GM19455 (cell line): ENCODE results near the gene ARHGAP18.

Experiments used
- ATAC-seq: cut with Tn5 transposase; IDR thresholded peaks from one replicate; pipeline ENCODE4 v1.9.1; 2021; ENCODE audit not compliant: unreplicated experiment

The ARHGAP18 gene

DNA sequence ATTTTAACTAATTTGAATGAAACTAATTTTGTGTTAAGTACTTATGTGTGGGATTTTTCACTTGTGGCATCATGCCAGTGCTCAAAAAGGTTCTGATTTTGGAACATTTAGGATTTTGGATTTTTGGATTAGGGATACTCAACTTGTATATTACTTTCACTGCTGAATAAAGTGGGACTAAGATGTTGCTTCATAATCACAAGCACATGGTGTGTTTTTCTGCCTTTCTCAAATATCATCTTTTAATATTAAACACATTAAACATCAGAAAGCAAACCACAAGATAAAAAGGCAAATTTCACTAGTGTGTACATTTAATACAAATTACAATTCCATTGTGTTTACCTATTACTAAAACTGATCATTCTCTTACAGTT lies 89.8 kb downstream of the ARHGAP18 start:
- no peak for ATAC-seq

DNA sequence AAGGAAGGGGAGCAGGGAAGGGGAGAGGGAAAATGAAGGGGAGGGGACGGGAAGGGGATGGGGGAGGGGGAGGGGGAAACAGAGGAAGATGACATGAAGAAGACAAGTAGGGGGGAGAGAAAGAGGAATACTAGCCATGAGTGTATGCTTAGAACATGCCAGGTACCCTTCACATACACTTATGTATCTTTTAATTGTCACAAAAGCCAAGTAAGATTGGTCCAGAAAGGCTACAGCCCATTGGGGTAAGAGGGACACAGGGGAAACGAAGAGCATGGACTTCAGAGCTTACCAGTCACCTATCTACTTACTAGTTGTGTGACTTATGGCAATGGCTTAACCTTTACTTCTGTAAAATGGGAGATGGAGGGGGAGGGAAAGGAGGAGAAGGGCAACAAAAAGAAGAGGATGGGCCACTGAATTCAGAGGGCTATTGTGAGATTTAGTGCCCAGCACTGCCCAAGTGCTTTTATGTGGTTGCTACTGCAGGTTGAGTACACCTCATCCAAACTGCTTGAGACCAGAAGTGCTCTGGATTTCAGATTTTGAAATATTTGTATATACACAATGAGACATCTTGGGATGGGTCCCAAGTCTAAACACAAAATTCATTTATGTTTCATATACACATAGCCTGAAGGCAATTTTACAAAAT lies 90.3 kb downstream of the ARHGAP18 start:
- no peak for ATAC-seq

DNA sequence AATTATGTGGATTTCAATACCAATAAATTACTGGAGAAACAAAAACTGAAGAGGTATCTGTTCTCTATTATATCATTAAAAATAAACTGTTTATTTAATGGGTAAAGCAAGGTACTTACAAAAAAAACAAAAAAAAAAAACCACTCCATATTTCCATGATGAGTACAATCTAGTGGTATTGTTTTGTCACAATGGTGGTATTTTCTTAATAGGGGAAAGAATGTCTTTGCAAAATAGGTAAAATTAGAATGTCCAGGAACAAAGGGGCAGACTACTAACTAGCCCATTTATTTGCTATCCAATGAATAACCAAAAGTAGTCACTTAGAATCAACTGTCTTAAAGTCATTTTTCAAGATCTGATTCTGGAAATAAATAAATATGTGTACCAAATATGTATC lies 92.0 kb downstream of the ARHGAP18 start:
- ATAC-seq: no peak

GRCh38 chr6:129615496-129615895 lies 94.5 kb downstream of the ARHGAP18 start:
- no peak for ATAC-seq

GRCh38 chr6:129615020-129615419 lies 95.0 kb downstream of the ARHGAP18 start:
- ATAC-seq: no peak

GRCh38 chr6:129614464-129614863 lies 95.5 kb downstream of the ARHGAP18 start:
- no peak for ATAC-seq

DNA sequence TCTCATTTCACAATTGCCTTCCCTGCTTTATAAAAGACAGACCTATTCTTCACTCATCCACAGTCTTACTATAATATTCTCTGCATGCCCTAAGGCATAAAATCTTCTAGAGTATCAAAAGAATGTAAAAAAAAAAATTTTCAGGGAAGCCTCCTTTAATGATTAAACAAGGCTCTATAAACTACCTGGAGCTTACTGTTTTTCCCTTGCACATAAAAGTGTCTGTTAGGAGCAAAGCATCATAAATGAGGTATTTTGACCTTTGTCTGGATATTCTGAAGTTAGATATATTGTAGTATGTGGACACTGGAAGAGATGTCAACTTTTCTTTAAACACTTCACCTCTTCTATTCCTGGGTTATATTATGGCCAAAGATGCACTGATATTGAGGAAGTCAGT lies 97.5 kb downstream of the ARHGAP18 start:
- no peak for ATAC-seq

GRCh38 chr6:129609635-129610034 lies 100.3 kb downstream of the ARHGAP18 start:
- ATAC-seq: no peak

DNA sequence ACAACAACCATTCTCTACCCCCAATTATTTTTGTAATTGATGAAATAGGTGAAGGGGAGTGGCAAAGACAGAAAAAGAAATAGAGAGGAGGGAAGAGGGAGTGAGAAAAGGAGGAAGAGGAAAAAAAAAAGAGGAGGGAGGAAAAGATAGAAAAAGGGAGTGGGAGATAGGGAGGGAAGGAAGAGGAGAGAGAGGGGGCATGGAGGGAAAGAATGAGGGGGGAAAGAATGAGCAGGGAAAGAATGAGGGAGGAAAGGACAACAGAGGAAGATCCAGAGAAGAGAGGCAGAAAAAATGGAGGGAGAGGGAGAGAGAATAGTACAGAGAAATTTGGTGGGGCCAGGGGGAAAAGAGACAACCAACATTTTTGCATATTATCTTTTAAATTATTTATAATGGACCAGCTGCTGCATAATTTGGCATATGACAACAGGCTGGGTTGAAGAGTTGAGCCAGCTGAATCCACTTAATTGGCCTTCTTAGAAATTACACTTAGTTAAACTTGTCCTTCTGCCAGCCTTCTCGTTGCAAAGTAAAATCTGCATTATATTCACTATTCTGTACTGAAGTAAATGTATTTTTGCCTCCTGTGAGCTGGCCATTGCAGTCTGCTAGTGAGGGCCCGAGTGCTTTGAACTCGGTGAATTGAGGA lies 101.0 kb downstream of the ARHGAP18 start:
- no peak for ATAC-seq

DNA sequence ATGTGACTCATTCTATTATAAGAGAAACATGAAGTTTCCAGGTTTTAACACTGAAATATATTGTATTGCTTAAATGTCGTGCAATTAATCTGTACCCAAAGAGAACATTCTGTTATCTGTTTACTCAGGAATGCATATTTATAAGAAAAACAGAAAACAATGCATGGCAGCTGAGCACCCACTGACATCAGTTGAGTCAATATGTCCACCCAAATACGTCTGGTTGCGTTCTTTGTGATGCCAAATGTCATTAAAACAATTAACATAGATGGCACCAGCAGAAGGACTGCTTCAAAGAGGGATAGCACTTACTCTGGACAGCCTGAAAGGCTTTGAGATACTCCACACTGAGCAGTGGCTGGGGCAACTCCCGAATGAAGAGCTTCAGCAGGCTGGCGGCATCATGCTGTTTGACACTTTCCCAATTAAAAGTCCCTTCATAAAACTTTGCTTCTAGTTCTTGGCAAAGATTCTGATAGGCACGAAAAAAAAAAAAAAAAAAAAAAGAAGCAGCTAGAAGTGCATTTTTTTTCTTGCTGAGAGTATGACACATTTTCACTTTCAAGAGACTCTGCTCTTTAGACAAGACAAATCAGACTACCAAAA lies 102.3 kb downstream of the ARHGAP18 start:
- no peak for ATAC-seq

GRCh38 chr6:129606664-129607063 lies 103.3 kb downstream of the ARHGAP18 start:
- ATAC-seq: peak; percentile 99

- ATAC-seq: no peak
Observed at GRCh38 chr6:129605967-129606366, 104.0 kb downstream of the ARHGAP18 start.

DNA sequence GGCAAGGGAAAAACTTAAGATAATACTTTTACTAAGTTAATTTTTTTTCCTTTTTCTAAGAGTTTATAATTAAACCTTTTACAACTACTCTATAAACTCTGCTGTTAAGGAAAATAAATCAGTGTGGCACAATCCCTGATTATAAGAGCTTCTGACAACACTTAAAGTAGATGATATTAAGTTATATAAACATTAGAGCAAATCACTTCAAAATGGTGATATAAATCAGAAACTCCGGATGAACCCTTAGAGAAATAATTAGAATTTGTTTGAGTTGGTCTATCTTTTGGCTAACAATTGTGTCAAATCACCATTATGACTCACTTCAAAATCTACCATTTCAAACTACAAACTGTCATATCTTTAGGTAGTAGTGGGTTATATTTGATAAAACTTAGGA lies 104.9 kb downstream of the ARHGAP18 start:
- ATAC-seq: no peak

GRCh38 chr6:129604321-129604720 lies 105.7 kb downstream of the ARHGAP18 start:
- ATAC-seq: no peak

- ATAC-seq: no peak
Observed at GRCh38 chr6:129603741-129604140, 106.2 kb downstream of the ARHGAP18 start.

GRCh38 chr6:129601323-129601722 lies 108.7 kb downstream of the ARHGAP18 start:
- no peak for ATAC-seq

- ATAC-seq: no peak
Observed at GRCh38 chr6:129599467-129599866, 110.5 kb downstream of the ARHGAP18 start.

DNA sequence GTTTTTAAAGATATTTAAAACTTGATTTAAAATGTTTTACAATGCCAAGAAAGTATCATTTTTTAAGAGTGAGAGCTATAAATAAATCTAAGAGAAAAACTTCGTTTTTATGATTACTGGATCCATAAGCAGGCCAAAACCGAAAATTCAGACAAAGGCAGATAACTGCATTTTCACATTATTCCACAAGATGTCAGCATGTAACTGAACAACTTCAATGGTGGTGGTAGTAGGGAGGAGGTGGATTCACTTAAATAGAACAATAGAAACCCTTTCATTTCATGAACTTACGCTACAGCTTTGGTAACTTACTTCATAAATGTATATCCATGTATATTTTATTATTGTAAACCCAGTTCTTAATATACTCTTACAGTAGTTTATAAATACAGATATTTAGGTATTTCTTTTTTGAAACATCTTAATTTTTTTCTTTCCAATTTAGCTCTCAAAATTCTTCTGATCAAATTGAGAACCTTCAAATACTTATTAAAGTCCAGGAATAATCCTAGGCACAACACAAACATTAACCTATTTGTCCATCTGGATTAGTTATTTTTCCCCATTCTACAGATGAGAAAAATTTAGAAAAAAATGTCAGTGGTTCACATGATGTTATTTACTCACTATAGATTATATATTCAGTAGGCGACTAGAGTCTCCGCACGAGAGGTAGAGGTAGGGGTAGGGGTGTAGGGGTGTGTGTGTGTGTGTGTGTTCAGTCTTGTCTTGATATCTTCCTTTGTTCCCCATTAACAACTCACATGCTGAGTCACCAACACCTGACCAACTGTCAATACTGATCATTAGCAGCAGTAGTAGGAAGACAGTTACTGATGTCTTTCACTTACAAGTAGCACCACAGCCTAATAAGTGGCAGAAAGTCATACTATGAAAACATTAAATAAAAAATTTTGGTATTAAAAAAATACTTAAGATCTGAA lies 111.5 kb downstream of the ARHGAP18 start:
- peak; percentile 68 for ATAC-seq

DNA sequence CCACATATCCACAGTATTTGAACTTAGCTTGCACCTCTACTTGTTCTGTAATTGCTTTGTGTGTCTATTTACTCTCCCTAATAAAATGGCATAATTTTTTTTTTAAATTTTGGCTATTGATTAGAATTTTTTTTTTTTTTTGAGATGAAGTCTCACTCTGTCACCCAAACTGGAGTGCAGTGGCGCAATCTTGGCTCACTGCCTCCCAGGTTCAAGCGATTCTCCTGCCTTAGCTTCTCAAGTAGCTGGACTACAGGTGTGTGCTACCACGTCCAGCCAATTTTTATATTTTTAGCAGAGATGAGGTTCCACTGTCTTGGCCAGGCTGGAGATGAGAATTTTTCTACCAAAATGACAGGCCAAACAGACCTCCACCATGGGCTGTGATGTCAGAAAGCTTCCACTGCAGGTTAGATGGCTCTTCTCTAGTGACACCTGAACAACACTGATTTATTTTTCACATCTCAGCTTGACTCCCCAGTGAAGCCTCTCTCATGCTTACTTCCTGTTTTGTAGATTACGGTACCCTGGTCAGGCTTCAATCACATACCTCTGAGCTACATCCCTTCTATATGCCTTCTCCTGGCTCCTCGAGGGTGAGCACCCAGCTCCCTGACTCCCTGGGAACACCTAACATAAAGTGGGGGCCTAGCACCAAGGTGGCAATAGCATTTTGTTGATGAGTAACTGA lies 112.8 kb downstream of the ARHGAP18 start:
- ATAC-seq: peak; percentile 44

GRCh38 chr6:129596522-129596921 lies 113.5 kb downstream of the ARHGAP18 start:
- ATAC-seq: no peak

DNA sequence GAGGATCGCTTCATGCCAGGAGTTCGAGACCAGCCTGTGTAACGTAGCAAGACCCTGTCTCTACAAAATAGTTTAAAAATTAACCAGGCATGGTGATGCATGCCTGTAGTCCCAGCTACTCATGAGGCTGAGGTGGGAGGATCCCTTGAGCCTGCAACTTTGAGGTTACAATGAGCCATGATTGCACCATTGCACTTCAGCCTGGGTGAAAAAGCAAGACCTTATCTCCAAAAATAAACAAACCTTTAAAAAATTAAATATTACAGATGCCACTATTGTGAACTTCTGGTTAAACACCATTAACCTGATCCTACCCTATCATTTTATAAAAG lies 116.8 kb downstream of the ARHGAP18 start:
- ATAC-seq: no peak
